Measurements from ENCODE around the gene OR5T2.
"Not testable (repeated sequence)": the region's sequence is repeated elsewhere in the genome, so short reads cannot be mapped to it uniquely, and the experiment has no call there.

- not testable (repeated sequence) for TF ChIP-seq CTCF (IDR thresholded peaks at IDR 0.05); ZFX (IDR thresholded peaks at IDR 0.05; ENCODE audit: borderline replicate concordance)
Measured at GRCh38 chr11:56219735-56220134, 14.3 kb downstream of the OR5T2 start.
